ENCODE data around the gene GRIN2A. TPM values are rescaled to one million over a fixed set of nuclear protein-coding genes. Genes with fewer than 3 reads are reported as not detected.

GRIN2A gene
- total RNA-seq, 2 donors from 2014 or later, result not detected

DNA sequence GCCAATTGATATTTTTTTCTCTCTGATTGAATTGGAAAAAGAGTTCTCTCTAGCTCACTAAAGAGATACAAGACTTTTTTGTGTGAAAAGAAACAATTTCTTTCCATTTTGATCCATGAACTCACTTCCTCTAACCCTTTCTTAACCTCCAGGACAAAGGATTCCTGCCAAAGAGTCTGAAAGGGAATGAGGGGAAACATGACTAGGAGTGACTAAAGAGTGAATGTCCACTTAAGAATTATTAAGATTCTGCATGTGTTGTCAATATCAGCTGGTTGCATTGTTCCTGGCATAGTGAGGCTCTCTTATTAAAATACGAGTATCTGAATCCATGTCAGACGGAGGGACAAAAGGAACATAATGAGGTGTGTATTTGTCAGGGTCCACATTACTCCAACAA lies 344.7 kb downstream of the GRIN2A start:
- Mint-ChIP-seq H3K36me3 (no peaks in the 10 kb centered on the region), H3K27ac (no peak overlapping the region), H3K9me3 (peaks cover 3 to 15% of the 10 kb centered on the region in 2 donors)
- ATAC-seq, result no peak
- DNase-seq (ENCODE audit: low spot score in 2 of 2), result no peak

DNA sequence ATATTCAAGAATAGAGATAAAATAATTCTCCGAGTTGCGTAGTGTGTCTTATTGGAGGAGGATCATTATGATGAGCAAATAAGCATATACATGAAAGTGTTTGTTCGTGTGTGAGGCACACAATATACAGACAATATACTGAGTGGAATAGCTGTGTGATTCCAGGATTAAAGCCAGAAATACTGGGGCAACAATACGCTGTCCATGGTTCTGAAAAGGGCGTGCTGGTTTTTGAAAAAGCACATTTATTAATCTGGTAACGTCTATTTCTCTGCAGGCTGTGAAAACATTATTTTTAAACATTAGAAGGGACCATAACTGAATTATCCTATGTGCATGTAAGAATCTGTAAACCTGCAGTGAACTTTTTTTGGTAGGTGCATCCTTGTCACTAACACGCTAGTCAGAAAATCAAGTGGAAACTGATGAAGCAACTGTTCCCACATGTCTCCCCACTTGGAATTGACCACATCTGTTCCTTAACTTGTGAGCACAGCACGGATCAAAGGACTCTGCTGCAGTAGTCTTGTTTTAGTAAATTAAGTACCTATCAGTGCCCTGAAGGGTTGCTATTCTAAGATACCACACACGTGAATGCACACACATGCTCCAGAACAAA lies 346.0 kb downstream of the GRIN2A start:
- Mint-ChIP-seq H3K27ac (no peak overlapping the region), H3K36me3 (no peaks in the 10 kb centered on the region), H3K9me3 (peaks cover 3 to 19% of the 10 kb centered on the region in 2 donors)
- ATAC-seq (no peak), DNase-seq (ENCODE audit: low spot score in 2 of 2) (no peak)

DNA sequence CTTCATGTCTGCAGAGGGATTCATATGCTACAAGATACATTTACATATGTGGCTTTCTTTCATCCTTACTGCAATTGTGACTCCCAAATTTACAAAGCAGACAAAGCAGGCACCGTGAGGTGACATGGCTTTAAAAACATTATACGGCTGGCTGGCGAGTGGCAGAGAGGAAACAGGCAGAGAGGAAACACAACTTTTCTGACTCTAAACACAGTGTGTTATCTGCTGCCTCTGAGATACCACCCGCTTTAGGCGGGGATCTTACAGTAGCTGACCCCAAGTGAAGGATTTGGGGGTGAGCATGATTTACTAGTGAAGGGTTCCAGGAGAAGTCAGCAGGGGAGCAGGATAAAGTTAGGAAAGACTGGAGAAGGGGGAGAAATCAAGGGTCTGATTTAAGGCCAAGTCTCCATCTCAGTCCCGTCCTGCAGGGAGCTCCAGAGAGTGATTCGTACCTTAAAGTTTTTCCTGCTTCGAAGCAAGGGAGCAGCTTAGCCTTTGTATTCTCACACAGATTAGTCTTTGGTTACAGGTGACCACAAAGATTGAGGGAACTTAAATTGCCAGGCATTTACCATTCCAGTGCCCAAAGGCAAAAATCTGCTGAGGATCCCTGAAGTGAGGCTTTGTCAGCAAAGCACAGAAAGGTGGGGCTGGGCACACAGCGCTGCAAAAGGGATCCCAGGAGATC lies 355.0 kb downstream of the GRIN2A start:
- Mint-ChIP-seq H3K36me3 (no peaks in the 10 kb centered on the region), H3K27ac (no peak overlapping the region), H3K9me3 (peaks cover 1 to 5% of the 10 kb centered on the region in 2 donors)
- DNase-seq (ENCODE audit: low spot score in 2 of 2) (no peak), ATAC-seq (no peak)

DNA sequence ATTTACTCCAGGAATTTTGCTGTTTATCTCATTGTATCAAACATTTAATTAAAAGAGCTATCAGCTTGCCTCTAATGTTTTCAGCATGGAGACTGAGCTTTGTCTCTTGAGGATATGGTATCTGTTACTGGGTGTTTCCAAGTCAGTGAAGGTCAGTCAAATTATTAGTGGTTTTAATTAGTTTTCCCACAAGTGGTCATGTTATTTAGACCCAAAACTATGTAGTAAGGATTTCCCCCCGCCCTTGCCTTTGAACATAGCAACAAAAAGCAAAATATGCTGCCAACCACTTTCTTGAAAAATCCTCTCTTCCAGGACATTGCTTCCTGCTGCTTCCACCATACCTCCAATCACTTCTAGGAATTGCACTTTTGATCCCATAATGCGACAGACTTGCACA lies 355.6 kb downstream of the GRIN2A start:
- H3K27ac Mint-ChIP-seq, result no peak overlapping the region
- DNase-seq (ENCODE audit: low spot score in 2 of 2) (no peak), ATAC-seq (no peak)
- H3K36me3 Mint-ChIP-seq, result no peaks in the 10 kb centered on the region
- H3K9me3 Mint-ChIP-seq, result peaks cover 0 to 5% of the 10 kb centered on the region in 2 donors

DNA sequence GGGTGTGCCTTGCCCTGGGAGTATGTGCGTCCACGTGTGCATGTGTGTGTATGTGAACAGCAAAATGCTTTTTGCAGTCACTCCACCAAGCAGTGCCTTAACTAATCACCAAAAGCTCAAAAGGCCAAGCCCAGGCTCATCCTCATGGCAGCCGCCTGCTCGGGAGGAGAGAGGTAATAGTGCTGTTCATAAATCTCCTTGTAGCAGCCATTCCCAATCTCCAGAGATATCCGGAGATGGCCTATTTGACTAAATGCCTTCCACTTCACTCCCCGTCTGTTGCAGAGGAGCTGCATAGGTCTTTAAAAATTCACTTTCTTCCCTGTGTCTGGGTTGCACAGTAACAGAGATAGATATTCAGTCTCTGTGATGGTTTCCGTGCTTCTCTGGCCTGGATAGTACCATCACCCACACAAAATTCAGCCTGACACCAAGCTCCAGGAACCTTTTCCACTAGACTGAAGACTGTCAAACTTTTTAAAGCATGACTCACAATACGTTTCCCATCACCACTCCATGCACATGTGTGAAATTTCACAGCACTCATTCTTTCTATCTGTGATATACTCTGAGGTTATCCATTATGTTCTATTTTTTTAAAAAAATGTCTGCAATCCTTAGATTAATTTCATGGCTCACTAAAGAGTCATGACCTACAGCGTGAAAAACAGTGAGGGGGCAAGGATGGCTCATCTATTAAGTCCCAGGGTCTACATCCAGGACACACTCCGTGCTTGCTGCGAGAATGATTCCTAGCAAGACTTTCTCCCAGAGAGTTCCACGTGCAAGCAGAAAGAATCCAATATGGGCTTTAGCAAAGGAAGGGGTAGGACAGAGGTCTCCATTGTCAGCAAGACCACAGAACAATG lies 357.8 kb downstream of the GRIN2A start:
- ATAC-seq (no peak), DNase-seq (ENCODE audit: low spot score in 2 of 2) (no peak)
- Mint-ChIP-seq H3K27ac (no peak overlapping the region), H3K36me3 (no peaks in the 10 kb centered on the region), H3K9me3 (peaks cover 0 to 5% of the 10 kb centered on the region in 2 donors)

DNA sequence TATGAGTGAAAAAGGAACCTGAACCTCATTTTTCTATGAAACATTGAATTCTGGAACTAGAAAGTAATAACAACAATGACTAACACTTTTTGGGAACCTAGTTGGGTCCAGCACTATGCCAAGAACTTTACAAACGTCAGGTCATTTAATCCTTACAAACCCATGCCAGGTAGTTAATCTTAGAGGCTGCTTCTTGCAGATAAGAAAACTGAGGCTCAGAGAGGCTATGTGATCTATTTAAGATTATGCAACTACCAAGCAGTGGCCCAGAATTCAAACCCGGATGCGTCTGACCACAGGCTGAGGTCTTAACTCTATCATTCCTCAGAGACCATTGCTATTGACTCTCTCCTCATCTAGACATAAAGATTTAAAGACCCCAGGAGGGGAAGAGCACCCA lies 358.7 kb downstream of the GRIN2A start:
- DNase-seq (ENCODE audit: low spot score in 2 of 2), result no peak
- no peak for ATAC-seq
- peak overlapping the region in 1 of 2 donors; percentile 52 for H3K27ac Mint-ChIP-seq
- H3K36me3 Mint-ChIP-seq, result no peaks in the 10 kb centered on the region
- peaks cover 0 to 5% of the 10 kb centered on the region in 2 donors for H3K9me3 Mint-ChIP-seq

DNA sequence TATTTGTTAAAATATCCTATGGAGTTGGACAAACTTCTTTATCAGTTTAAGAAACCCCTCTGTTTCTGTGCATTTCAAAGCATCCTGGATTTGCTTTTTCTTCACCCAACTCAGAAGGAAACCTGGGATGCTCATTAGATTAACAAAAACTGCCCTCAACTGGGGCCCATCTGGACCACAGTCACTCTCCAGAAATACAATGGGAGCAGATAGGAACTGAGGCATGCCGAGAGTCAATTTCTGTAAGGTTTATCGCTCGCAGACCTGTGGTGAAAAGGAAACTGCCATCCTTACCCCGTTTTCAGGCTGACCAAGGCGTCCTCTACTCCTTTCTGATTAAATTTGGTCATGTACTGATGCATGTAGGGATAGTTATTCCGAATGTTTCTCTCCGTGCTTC lies 360.3 kb downstream of the GRIN2A start:
- no peak for ATAC-seq
- H3K36me3 Mint-ChIP-seq, result no peaks in the 10 kb centered on the region
- no peak overlapping the region for H3K27ac Mint-ChIP-seq
- H3K9me3 Mint-ChIP-seq, result peaks cover 0 to 5% of the 10 kb centered on the region in 2 donors
- no peak for DNase-seq (ENCODE audit: low spot score in 2 of 2)

DNA sequence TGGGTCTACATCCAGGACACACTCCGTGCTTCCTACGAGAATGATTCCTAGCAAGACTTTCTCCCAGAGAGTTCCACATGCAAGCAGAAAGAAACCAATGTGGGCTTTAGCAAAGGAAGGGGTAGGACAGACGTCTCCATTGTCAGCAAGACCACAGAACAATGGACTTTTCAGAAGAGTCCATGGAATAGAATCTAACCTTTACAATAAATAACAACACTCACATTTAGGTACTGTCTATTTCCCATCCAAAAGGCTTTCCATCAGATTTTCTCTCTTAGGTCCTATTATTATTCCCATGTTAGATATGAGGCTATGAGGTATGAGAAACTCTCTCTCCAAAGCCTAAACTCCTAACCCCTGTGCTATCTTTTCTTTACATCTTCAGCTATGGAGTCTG lies 360.9 kb downstream of the GRIN2A start:
- Mint-ChIP-seq H3K36me3 (no peaks in the 10 kb centered on the region), H3K9me3 (peaks cover 0 to 5% of the 10 kb centered on the region in 2 donors), H3K27ac (no peak overlapping the region)
- ATAC-seq (no peak), DNase-seq (ENCODE audit: low spot score in 2 of 2) (no peak)

DNA sequence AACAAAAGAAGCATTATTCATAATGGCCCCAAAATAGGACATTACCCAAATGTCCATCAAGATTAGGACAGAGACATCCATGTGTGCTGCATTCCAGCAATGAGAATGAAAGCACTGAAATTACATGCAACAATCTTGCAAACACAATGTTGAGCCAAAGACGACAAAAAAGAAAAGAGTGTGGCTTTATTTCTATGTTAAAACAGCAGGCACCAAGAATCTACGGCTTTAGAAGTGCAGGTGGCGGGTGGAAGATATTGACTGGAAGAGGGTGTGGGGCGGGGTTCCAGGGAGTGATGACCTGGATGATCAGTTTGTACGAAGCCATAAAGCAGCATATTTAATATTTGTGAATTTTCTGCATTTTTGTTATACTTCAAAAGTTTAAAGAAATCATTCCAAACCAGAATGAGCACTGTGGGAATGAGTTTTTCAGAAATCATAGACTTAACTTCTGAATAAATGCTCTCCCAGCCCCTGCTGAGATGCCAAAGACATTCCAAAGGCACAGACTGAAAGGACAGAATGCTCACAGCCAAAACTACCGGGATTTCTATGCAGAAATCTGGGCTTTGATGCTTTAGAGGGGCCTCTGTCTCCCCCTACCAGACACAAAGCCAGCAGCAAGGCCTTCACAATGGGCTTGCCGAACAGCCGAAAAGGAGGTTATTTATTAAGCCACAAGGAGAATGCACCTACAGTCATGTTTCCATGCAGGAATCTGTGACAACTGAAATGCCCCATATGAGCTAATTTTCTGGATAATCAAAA lies 361.6 kb downstream of the GRIN2A start:
- H3K36me3 Mint-ChIP-seq, result no peaks in the 10 kb centered on the region
- H3K27ac Mint-ChIP-seq, result no peak overlapping the region
- DNase-seq (ENCODE audit: low spot score in 2 of 2) (no peak), ATAC-seq (no peak)
- H3K9me3 Mint-ChIP-seq, result peaks cover 0 to 5% of the 10 kb centered on the region in 2 donors

DNA sequence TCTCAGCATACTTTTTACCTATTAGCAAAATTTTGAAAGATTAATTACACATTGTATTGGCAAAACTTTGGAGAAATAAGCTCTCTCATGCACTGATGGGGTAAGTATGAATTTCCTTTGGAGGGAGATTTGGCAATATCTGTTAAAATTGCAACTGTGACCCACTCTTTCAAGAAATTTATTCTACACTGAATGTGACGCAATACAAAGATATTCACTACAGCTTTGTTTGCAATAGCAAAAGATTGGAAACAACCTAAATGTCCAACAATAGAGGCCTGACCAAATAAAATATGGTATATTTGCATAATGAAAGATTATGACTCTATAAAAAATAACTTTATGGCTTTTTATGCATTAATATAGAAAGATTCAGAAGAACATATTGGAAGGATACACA lies 363.5 kb downstream of the GRIN2A start:
- peaks cover 3% of the 10 kb centered on the region in 2 donors for H3K9me3 Mint-ChIP-seq
- ATAC-seq, result no peak
- no peak overlapping the region for H3K27ac Mint-ChIP-seq

DNA sequence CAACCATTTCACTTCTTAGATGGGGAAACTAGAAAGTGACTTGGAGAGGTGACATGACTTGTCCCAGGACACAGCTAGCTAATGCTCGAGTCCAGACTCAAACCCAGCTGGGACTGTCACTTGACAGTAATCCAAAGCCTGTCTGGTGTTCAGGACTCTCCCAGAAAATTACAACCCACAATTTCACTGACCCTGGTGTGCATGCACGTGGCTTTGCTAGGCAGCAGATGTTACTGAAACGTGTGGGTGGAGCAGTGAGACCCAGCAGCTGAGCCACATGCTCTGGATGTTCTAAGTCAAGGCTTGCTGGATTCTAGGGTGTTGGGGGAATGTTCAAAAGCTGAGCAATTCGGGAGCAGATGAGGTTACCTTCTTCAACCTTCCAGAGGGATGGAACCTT lies 364.6 kb downstream of the GRIN2A start:
- DNase-seq (ENCODE audit: low spot score in 2 of 2) (no peak), ATAC-seq (no peak)
- Mint-ChIP-seq H3K9me3 (peaks cover 3 to 4% of the 10 kb centered on the region in 2 donors), H3K27ac (no peak overlapping the region), H3K36me3 (no peaks in the 10 kb centered on the region)

More for the DNA sequence above, 363.5 kb downstream of the GRIN2A start:
- DNase-seq (ENCODE audit: low spot score in 2 of 2), result no peak
- H3K36me3 Mint-ChIP-seq, result no peaks in the 10 kb centered on the region

DNA sequence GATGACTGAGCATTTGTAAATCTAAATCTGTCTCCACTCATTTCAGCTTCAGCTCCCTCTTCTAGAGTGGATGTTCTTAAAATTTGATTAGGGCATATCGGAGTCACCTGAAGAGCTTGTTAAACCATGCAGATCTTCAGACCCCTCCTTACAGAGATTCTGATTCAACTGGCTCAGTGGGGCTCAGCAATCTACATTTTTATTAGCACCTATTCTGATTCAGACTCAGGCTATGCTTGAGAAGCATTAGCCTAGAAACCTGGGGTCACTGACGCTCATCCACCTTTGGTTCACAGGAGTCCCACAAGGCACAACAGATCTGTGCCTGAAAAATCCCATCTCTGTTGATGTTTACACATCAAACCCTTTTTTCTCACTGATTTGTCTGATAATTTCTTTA lies 365.6 kb downstream of the GRIN2A start:
- DNase-seq (ENCODE audit: low spot score in 2 of 2) (no peak), ATAC-seq (no peak)
- no peak overlapping the region for H3K27ac Mint-ChIP-seq
- peaks cover 3 to 4% of the 10 kb centered on the region in 2 donors for H3K9me3 Mint-ChIP-seq
- H3K36me3 Mint-ChIP-seq, result no peaks in the 10 kb centered on the region

DNA sequence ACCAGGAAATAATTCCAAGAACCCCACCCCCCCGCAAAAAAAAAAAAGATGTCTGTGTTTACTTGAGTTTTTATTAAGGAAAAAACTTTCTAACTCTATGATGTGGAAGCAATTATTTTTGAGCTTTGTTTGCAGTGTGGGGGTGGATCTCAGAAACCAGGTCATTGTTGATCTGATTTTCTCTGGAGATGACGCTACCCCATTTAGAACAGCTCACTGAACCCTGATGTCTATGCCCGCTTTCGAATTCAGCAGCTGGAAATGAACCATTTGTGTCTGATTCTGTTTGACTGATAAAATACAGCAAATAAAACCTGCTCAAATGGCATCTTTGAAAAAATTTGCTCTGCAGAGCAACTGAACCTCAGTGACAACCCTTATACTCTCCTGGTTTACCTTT lies 368.6 kb downstream of the GRIN2A start:
- H3K27ac Mint-ChIP-seq, result no peak overlapping the region
- DNase-seq (ENCODE audit: low spot score in 2 of 2) (no peak), ATAC-seq (no peak)
- no peaks in the 10 kb centered on the region for H3K36me3 Mint-ChIP-seq
- peaks cover 3 to 4% of the 10 kb centered on the region in 2 donors for H3K9me3 Mint-ChIP-seq

DNA sequence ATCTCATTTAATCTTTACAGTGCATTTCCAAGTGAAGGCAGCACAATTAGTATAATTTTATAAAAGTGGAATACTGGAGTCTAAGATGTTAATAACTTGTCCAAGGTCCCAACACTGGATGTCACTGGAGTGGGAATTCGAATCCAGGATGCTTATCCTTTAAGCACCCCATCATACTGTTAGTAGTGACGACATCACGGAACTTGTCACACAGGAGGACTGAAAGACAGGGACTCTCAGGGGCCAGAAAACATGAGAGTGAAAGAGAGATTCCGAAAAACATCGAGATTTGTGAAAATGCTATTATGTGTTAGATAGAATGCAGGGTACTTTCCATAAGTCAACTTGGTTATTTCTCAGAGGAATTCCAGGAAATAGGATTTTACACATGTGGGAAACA lies 374.0 kb downstream of the GRIN2A start:
- Mint-ChIP-seq H3K36me3 (no peaks in the 10 kb centered on the region), H3K9me3 (peaks cover 6 to 13% of the 10 kb centered on the region in 2 donors), H3K27ac (no peak overlapping the region)
- ATAC-seq (no peak), DNase-seq (ENCODE audit: low spot score in 2 of 2) (no peak)

DNA sequence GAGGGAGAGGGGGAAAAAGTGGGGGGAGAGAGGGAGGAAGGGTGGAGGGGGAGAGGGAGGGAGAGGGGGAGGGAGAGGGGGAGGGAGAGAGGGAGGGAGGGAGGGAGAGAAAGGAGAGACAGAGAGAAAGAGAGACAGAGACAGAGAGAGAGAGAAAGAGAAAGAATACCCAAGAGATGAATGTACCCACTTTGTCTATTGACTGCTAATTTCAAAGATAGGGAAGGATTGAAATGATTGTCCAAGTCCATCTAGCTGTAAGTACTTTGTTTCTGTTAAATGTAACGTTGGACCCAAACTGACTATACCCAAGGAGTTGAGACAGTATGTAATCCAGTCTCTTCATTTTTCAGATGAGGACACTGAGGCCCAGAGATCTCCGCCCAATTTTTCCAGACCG lies 374.9 kb downstream of the GRIN2A start:
- no peak for ATAC-seq
- H3K9me3 Mint-ChIP-seq, result peaks cover 6 to 13% of the 10 kb centered on the region in 2 donors
- DNase-seq (ENCODE audit: low spot score in 2 of 2), result no peak
- no peaks in the 10 kb centered on the region for H3K36me3 Mint-ChIP-seq
- H3K27ac Mint-ChIP-seq, result no peak overlapping the region

DNA sequence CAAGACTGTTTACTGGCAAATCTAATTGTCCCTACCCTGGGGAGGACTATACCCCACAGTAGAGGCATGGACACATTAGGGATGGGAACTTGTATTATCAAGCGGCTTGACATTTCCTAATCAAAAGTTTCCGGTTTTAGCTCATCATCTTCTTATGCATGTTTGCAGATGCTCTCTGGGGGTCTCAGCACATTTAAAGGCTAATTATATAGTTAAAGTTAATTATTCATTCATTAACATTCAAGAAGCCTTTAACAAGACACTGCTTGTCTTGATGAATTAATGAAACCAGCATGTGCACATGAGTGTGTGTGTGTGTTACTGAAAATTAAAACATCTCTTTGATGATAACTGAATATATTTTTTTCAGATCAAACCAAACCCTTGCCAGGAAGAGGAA lies 377.1 kb downstream of the GRIN2A start:
- no peak for ATAC-seq
- no peaks in the 10 kb centered on the region for H3K36me3 Mint-ChIP-seq

DNA sequence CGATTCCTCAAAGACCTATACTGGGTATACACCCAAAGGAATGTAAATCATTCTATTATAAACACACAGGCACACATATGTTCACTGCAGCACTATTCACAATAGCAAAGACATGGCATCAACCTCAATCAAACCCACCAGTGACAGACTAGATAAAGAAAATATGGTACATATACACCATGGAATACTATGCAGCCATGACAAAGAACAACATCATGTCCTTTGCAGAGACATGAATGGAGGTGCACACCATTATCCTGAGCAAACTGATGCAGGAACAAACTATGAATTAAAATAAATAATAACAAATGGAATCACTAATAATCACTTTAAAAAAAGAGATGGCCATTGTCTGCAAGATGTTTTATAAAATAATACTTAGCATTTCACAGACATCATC lies 380.1 kb downstream of the GRIN2A start:
- Mint-ChIP-seq H3K27ac (no peak overlapping the region), H3K9me3 (peaks cover 13 to 14% of the 10 kb centered on the region in 2 donors), H3K36me3 (no peaks in the 10 kb centered on the region)
- DNase-seq (ENCODE audit: low spot score in 2 of 2) (no peak), ATAC-seq (no peak)

More for the DNA sequence above, 377.1 kb downstream of the GRIN2A start:
- peaks cover 14 to 17% of the 10 kb centered on the region in 2 donors for H3K9me3 Mint-ChIP-seq
- DNase-seq (ENCODE audit: low spot score in 2 of 2), result no peak
- no peak overlapping the region for H3K27ac Mint-ChIP-seq
